Epithelial cell of alveolus of lung (primary cell): ENCODE results near the gene SEMA4B. TPM values are rescaled to one million over a fixed set of nuclear protein-coding genes. Genes with fewer than 3 reads are reported as not detected.

Source experiments
- total RNA-seq: library from RNA; depleted of rRNA; stranded (reverse); fragments of >200 nt; gene quantifications from 2 replicates; pipeline ENCODE4 v1.2.1, GENCODE V29; 2015

SEMA4B gene
- total RNA-seq = 17.8 and 46.1 TPM in 2 replicates

GRCh38 chr15:90201130-90201943, at the start of gene SEMA4B:
SEMA4B (plus strand) TSS chr15:90201330; CDS start chr15:90201579, 249 bp downstream.

DNA sequence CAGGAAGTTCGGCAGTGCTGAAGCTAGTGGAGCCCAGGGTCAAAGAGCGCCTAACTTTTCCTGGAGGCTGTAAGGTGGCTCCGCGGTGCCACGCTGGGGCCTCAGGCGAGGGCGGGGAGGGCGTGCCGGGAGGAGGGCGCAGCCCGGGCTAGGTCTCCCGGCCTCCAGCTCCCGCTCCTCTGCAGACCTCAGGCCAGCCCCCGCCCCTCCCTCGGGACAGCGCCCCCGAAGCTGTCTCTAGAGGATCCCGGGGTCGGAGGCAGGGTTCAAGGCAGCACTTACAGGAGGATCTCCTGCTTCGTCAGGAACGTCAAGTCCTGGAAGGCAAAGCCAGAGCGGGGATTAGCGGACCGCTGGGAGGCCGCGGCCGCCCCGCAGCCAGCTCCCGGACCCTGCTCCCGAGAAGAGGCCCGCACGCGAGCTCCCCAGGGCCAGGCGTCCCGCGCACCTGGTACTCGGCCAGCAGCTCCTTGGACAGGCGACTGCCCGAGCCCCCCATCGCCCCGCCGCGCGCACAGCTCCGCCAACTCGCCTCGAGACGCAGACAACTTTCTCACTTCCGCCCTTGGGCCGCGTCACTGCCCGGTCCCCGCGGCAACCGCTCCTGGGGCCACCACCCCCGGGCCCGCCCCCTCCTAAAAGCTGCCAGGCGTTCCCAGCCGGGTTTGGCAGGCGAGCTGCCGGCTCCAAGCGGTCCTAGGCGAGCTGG, 32.4 kb downstream of the SEMA4B start, which contains the start of gene CIB1:
CIB1 (minus strand) TSS at position 555 of the 709 bp plus-strand sequence; CDS start at position 499, 56 bp downstream.

GRCh38 chr15:90234096-90234988, 33.2 kb downstream of the SEMA4B start, which contains the start of gene GDPGP1:
GDPGP1 (plus strand) TSS chr15:90234209; CDS start chr15:90240909, 6,700 bp downstream.

GRCh38 chr15:90249203-90249863, 48.2 kb downstream of the SEMA4B start, which contains the start of gene TTLL13:
TTLL13 (plus strand) TSS chr15:90249556; CDS start chr15:90250631, 1,075 bp downstream.

DNA sequence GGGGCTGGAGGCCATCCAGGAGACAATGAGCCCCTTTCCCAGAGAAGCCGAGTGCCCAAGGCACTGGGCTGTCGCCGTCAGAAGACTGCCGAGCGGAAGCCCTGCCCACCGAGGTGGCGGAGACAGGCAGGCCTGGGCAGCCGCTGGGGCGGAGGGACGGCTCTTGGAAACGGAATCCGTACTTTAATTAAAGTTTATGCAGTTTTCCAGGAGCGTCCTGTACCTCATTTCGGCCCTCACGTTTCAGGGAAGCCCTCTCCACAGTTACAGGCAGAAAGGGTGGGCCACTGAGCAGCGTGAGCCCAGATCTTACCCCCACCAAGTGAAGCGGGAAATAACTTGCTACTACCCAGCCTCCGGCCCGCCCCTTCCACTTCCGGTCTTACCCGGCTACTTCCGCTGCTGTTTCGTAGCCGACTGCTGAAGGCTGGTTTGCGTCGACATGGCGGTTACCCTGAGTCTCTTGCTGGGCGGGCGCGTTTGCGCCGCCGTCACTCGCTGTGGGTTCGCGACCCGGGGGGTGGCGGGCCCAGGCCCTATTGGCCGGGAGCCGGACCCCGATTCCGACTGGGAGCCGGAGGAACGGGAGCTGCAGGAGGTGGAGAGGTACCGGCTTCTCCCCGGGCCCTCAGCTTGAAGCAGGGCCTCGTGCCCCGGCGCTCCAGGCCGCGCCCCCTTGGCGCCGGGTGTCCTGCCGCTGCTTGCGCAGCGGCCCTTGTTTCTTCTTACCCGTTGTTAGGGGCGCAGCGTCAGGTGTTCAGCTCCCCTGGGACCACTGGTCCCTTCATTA, 64.3 kb downstream of the SEMA4B start, which contains the start of gene NGRN:
NGRN (plus strand) TSS at position 402 of the 790 bp plus-strand sequence; CDS start at position 443, 41 bp downstream.

Other genes with a start within 250 kb of the SEMA4B start
- 4.2 and 15.1 TPM in 2 replicates for gene ZNF710, start 200.0 kb upstream of the SEMA4B start, total RNA-seq
- 68.2 and 100 TPM in 2 replicates for gene IDH2, start 98.9 kb upstream of the SEMA4B start, total RNA-seq
- 20.0 and 41.6 TPM in 2 replicates for gene CIB1, start 32.6 kb downstream of the SEMA4B start, total RNA-seq
- gene GDPGP1, start 32.9 kb downstream of the SEMA4B start, total RNA-seq = 1.0 and 5.8 TPM in 2 replicates
- gene TTLL13, start 48.2 kb downstream of the SEMA4B start, total RNA-seq = 0.08 TPM in 1 of 2 replicates, not detected in the other
- 41.3 and 78.0 TPM in 2 replicates for gene NGRN, start 64.3 kb downstream of the SEMA4B start, total RNA-seq
- gene ZNF774, start 151.0 kb downstream of the SEMA4B start, total RNA-seq = 0.16 and 0.91 TPM in 2 replicates
- gene IQGAP1, start 186.9 kb downstream of the SEMA4B start, total RNA-seq = 83.2 and 138 TPM in 2 replicates